ENCODE results near the gene ERV3-1.
"Not testable (repeated sequence)": the region's sequence is repeated elsewhere in the genome, so short reads cannot be mapped to it uniquely, and the experiment has no call there.

DNA sequence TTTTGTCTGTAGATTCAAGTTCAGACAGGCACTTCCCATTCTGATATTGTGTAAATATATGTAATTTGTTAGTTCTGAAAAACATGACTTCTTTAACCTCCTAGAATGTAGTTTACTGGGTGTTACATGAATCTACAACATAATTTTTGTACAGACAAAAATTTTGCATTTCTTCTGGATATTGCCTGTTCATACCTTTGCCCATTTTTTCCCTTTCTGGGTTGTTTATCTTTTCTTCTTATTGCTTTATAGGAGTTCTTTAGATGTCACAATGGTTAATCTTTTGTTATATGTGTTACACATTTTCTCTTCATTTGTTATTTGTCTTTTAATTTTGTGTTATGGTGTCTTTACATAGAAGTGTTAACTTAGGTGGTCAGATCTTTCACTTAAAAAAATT, 44.7 kb upstream of the ERV3-1 start:
- TF ChIP-seq, protein P1, sequence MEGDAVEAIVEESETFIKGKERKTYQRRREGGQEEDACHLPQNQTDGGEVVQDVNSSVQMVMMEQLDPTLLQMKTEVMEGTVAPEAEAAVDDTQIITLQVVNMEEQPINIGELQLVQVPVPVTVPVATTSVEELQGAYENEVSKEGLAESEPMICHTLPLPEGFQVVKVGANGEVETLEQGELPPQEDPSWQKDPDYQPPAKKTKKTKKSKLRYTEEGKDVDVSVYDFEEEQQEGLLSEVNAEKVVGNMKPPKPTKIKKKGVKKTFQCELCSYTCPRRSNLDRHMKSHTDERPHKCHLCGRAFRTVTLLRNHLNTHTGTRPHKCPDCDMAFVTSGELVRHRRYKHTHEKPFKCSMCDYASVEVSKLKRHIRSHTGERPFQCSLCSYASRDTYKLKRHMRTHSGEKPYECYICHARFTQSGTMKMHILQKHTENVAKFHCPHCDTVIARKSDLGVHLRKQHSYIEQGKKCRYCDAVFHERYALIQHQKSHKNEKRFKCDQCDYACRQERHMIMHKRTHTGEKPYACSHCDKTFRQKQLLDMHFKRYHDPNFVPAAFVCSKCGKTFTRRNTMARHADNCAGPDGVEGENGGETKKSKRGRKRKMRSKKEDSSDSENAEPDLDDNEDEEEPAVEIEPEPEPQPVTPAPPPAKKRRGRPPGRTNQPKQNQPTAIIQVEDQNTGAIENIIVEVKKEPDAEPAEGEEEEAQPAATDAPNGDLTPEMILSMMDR (IDR thresholded peaks at IDR 0.05; ENCODE audit: poor library complexity, severe bottlenecking) = not testable (repeated sequence)
- TF ChIP-seq EZH2 (IDR thresholded peaks at IDR 0.05; ENCODE audit: borderline replicate concordance, insufficient read depth, low read length, poor library complexity, severe bottlenecking); TAF1 (IDR thresholded peaks at IDR 0.05; ENCODE audit: low read depth): not testable (repeated sequence)
